ENCODE results near the gene KRT80. TPM values are rescaled to one million over a fixed set of nuclear protein-coding genes. Genes with fewer than 3 reads are reported as not detected.

KRT80 gene
- total and polyA plus RNA-seq, 2 donors (not counting 3 experiments of a cell fraction or from before 2014, with no cell fraction given) = 13.6 to 23.7 TPM

- dilution Hi-C loops (cut with MboI; ENCODE audit: extremely low pct_ligation_motif_present, low sequenced_read_pairs) (no loop called here), intact Hi-C loops (cut with micrococcal nuclease) (loop anchor here (2.0 to 10.0 kb wide), 3 partner anchors 121 to 827 kb away; no protein-coding TSS in a partner anchor)
- Histone ChIP-seq H3K4me1 (ENCODE audit: control insufficient read depth, extremely low read depth, insufficient read depth, low read length) (peaks cover under 1% of the 10 kb centered on the region), H3K27ac (ENCODE audit: insufficient read depth, low read depth, low read length) (no peak overlapping the region), H3K79me2 (ENCODE audit: control insufficient read depth, insufficient read depth, low read length) (no peaks in the 10 kb centered on the region), H3K9me3 (replicated peaks; ENCODE audit: control insufficient read depth, insufficient read depth, low read length) (no peaks in the 10 kb centered on the region), H3K36me3 (ENCODE audit: control insufficient read depth in 2 of 2, extremely low read depth in 1 of 2, insufficient read depth in 2 of 2, low read length in 2 of 2) (no peaks in the 10 kb centered on the region), H2AFZ (ENCODE audit: low read depth, low read length) (no peak overlapping the region), H3K4me3 (replicated peaks in 1 of 3; ENCODE audit: insufficient read depth in 1 of 3, low read depth in 1 of 3, low read length in 3 of 3) (no peak overlapping the region), H3K27me3 (ENCODE audit: control insufficient read depth in 2 of 2, insufficient read depth in 2 of 2, low read length in 2 of 2) (no peaks in the 10 kb centered on the region), H3K9me1 (replicated peaks; ENCODE audit: control insufficient read depth, extremely low read depth, insufficient read depth, low read length) (no peaks in the 10 kb centered on the region), H4K20me1 (replicated peaks; ENCODE audit: control insufficient read depth, extremely low read depth, insufficient read depth, low read length) (no peaks in the 10 kb centered on the region), H3K9ac (replicated peaks; ENCODE audit: extremely low read depth, insufficient read depth, low read length) (no peak overlapping the region), H3K4me2 (ENCODE audit: insufficient read depth, low read length) (no peak overlapping the region)
- ChIA-PET POLR2A (no interaction called here), CTCF (interaction anchor here (0.6 to 3.5 kb wide), 13 partner anchors 28 to 835 kb away, joined by 3 to 87 read pairs (median 5); no protein-coding TSS in a partner anchor)
- TF ChIP-seq MAX (IDR thresholded peaks at IDR 0.05; ENCODE audit: insufficient read depth, insufficient read length) (no peak), POLR2A (IDR thresholded peaks at IDR 0.05; ENCODE audit: low read depth, low read length) (no peak), GATA2 (IDR thresholded peaks at IDR 0.05; ENCODE audit: insufficient read depth, insufficient read length, low read depth, low read length) (no peak), JUN (IDR thresholded peaks at IDR 0.05; ENCODE audit: borderline replicate concordance, insufficient read depth, insufficient read length, low read depth) (no peak), CTCF (IDR thresholded peaks at IDR 0.05; ENCODE audit: extremely low read depth in 1 of 2, insufficient read depth in 1 of 2, low read depth in 1 of 2, low read length in 2 of 2) (no peak), MYC (IDR thresholded peaks at IDR 0.05; ENCODE audit: low read depth, low read length) (no peak), FOS (IDR thresholded peaks at IDR 0.05; ENCODE audit: borderline replicate concordance, insufficient read depth, low read length) (no peak)
- DNase-seq (ENCODE audit: low read depth, low spot score) (no peak), FAIRE-seq (no peak)
- no TSS peak for BruUV-seq (replicated peaks)
These were observed 34.2 kb downstream of the KRT80 start for GRCh38 chr12:52157566-52158150.

Data from endothelial cell of umbilical vein (primary cell).